ENCODE results near the gene CRTC2. TPM values are rescaled to one million over a fixed set of nuclear protein-coding genes. Genes with fewer than 3 reads are reported as not detected.

The CRTC2 gene
- total RNA-seq, 1 donor from 2014 or later: 38.3 TPM

DNA sequence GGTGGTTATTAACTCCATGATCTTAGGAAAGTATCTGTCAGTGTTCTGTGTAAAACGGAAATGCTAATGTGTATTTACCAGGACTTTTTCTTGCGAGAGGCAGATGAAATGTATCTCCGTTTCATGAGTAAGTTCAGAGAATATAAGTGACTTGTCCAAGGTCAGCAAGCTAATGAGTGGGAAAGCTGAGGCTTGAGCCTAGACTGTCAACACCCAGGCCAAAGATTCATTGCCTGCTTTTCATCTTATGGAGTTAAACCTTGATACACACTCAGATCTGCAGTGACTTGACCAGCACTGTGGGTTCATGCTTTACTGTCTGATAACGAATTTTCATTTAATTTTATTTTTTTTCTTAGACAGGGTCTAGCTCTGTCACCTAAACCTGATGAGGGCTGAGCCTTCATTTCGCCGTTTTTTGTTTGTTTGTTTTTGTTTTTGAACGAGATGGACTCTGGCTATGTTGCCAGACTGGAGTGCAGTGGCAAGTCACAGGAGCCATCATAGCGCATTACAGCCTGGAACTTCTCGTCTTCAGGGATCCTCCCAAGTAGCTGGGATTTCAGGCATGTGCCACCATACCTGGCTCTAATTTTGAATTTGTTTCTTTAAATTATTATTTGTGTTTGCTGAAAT is 20.0 kb upstream of the CRTC2 start:
- Mint-ChIP-seq H3K9me3 (ENCODE audit: unreplicated experiment) (no peaks in the 10 kb centered on the region), H3K27ac (ENCODE audit: unreplicated experiment) (no peak overlapping the region), H3K36me3 (ENCODE audit: low read depth, unreplicated experiment) (peaks cover 19% of the 10 kb centered on the region), H3K4me3 (ENCODE audit: unreplicated experiment) (peak overlapping the region; percentile 97), H3K27me3 (ENCODE audit: low read depth, unreplicated experiment) (no peaks in the 10 kb centered on the region), H3K4me1 (ENCODE audit: low read depth, unreplicated experiment) (peaks cover 6% of the 10 kb centered on the region)
- peak overlapping the region; percentile 92 for H3K9ac ChIP-seq (ENCODE audit: low read length)
- DNase-seq (ENCODE audit: low read depth) (no peak), FAIRE-seq (no peak)
- peak overlapping the region; percentile 90 for H3K4me3 ChIP-seq (ENCODE audit: insufficient read depth, low read depth, low read length)
- peak overlapping the region; percentile 88 for H2AFZ ChIP-seq (ENCODE audit: low read depth, low read length)
- TF ChIP-seq EZH2 (IDR thresholded peaks at IDR 0.05; ENCODE audit: insufficient read depth, low read length): no peak
- no peak for TF ChIP-seq CTCF (IDR thresholded peaks at IDR 0.05; ENCODE audit: insufficient read depth, low read depth, low read length)
- no peak overlapping the region for H3K27ac ChIP-seq (ENCODE audit: low read depth, low read length)
- H3K9me3 ChIP-seq (ENCODE audit: insufficient read depth, low read depth, low read length): no peaks in the 10 kb centered on the region
- H3K79me2 ChIP-seq (ENCODE audit: insufficient read depth, low read length): peaks cover 24% of the 10 kb centered on the region
- H4K20me1 ChIP-seq (ENCODE audit: insufficient read depth, low read length): peaks cover 12% of the 10 kb centered on the region
- peak overlapping the region; percentile 95 for H3K4me2 ChIP-seq (ENCODE audit: low read length)
- no peaks in the 10 kb centered on the region for H3K27me3 ChIP-seq (ENCODE audit: insufficient read depth, low read length)
- peaks cover 25% of the 10 kb centered on the region for H3K36me3 ChIP-seq (ENCODE audit: insufficient read depth, low read length)
- H3K4me1 ChIP-seq (ENCODE audit: insufficient read depth, low read length): peaks cover 8% of the 10 kb centered on the region

GRCh38 chr1:153977250-153978240 is 19.1 kb upstream of the CRTC2 start, which contains the start of gene JTB:
Gene JTB (minus strand): TSS chr1:153977674. CDS start chr1:153977252, 422 bp downstream.
- peak; percentile 62 for DNase-seq (ENCODE audit: low read depth)
- peak within 1 kb of the TSS; percentile 95 for H3K27ac Mint-ChIP-seq (ENCODE audit: unreplicated experiment)
- Histone ChIP-seq H3K36me3 (ENCODE audit: insufficient read depth, low read length) (peaks cover 21% of the 10 kb centered on the region), H2AFZ (ENCODE audit: low read depth, low read length) (peak within 1 kb of the TSS; percentile 88), H3K79me2 (ENCODE audit: insufficient read depth, low read length) (peaks cover 21% of the 10 kb centered on the region), H3K9me3 (ENCODE audit: insufficient read depth, low read depth, low read length) (no peaks in the 10 kb centered on the region), H3K4me1 (ENCODE audit: insufficient read depth, low read length) (peaks cover 8% of the 10 kb centered on the region), H3K27ac (ENCODE audit: low read depth, low read length) (peak within 1 kb of the TSS; percentile 57), H4K20me1 (ENCODE audit: insufficient read depth, low read length) (peaks cover 12% of the 10 kb centered on the region), H3K9ac (ENCODE audit: low read length) (peak within 1 kb of the TSS; percentile 92), H3K27me3 (ENCODE audit: insufficient read depth, low read length) (no peaks in the 10 kb centered on the region), H3K4me2 (ENCODE audit: low read length) (peak within 1 kb of the TSS; percentile 95), H3K4me3 (ENCODE audit: insufficient read depth, low read depth, low read length) (peak within 1 kb of the TSS; percentile 90)
- peaks cover 6% of the 10 kb centered on the region for H3K4me1 Mint-ChIP-seq (ENCODE audit: low read depth, unreplicated experiment)
- peaks cover 13% of the 10 kb centered on the region for H3K36me3 Mint-ChIP-seq (ENCODE audit: low read depth, unreplicated experiment)
- peak within 1 kb of the TSS; percentile 97 for H3K4me3 Mint-ChIP-seq (ENCODE audit: unreplicated experiment)
- H3K27me3 Mint-ChIP-seq (ENCODE audit: low read depth, unreplicated experiment): no peaks in the 10 kb centered on the region
- H3K9me3 Mint-ChIP-seq (ENCODE audit: unreplicated experiment): no peaks in the 10 kb centered on the region
- TF ChIP-seq CTCF (IDR thresholded peaks at IDR 0.05; ENCODE audit: insufficient read depth, low read depth, low read length) (no peak), EZH2 (IDR thresholded peaks at IDR 0.05; ENCODE audit: insufficient read depth, low read length) (peak; percentile 32)
- no peak for FAIRE-seq

All from astrocyte (in vitro differentiated cells and primary cell).